H9 (cell line): ENCODE measurements around the gene TENM4. TPM values are rescaled to one million over a fixed set of nuclear protein-coding genes. Genes with fewer than 3 reads are reported as not detected.

Experiments used
- DNase-seq: peaks from one replicate; pipeline ENCODE4 v3.0.0-alpha.2; 2017
- H2AFZ ChIP-seq: one replicate; pipeline ENCODE4 v1.6.1; 2013; ENCODE audit warnings: mild to moderate bottlenecking, low read length, control low read depth, moderate library complexity
- H2AK5ac ChIP-seq: 2 replicates; pipeline ENCODE4 v1.6.1; 2013; ENCODE audit warnings: low read length, control low read depth, mixed read lengths; ENCODE audit not compliant: insufficient read length
- H2BK120ac ChIP-seq: one replicate; pipeline ENCODE4 v1.6.1; 2013; ENCODE audit warnings: low read depth, mild to moderate bottlenecking, low read length, control low read depth, inconsistent platforms; ENCODE audit not compliant: poor library complexity, severe bottlenecking
- H2BK12ac ChIP-seq: 2 replicates; pipeline ENCODE4 v1.6.1; 2013; ENCODE audit warnings: low read length, control low read depth, mixed read lengths, low read depth; ENCODE audit not compliant: insufficient read length
- H2BK15ac ChIP-seq: 2 replicates; pipeline ENCODE4 v1.6.1; 2013; ENCODE audit warnings: low read depth, low read length, control low read depth
- H2BK20ac ChIP-seq: one replicate; pipeline ENCODE4 v1.6.1; 2013; ENCODE audit warnings: low read depth, mild to moderate bottlenecking, low read length, control low read depth, inconsistent platforms; ENCODE audit not compliant: poor library complexity, severe bottlenecking
- H2BK5ac ChIP-seq: 2 replicates; pipeline ENCODE4 v1.6.1; 2013; ENCODE audit warnings: low read length, control low read depth, mixed read lengths; ENCODE audit not compliant: insufficient read length
- H3K14ac ChIP-seq: 2 replicates; pipeline ENCODE4 v1.6.1; 2013; ENCODE audit warnings: low read length, control low read depth; ENCODE audit not compliant: insufficient read depth
- H3K18ac ChIP-seq: 2 replicates; pipeline ENCODE4 v1.6.1; 2013; ENCODE audit warnings: low read depth, mild to moderate bottlenecking, mixed read lengths, low read length, control low read depth; ENCODE audit not compliant: insufficient read length
- H3K23ac ChIP-seq: 2 replicates; pipeline ENCODE4 v1.6.1; 2013; ENCODE audit warnings: low read length, control low read depth, mixed read lengths, low read depth; ENCODE audit not compliant: insufficient read length
- H3K23me2 ChIP-seq: 2 replicates; pipeline ENCODE4 v1.6.1; 2013; ENCODE audit warnings: low read depth, mild to moderate bottlenecking, mixed read lengths, low read length, control low read depth; ENCODE audit not compliant: insufficient read length, poor library complexity, severe bottlenecking
- H3K27ac ChIP-seq: 2 replicates; pipeline ENCODE4 v1.5.1; 2013; ENCODE audit warnings: low read length, control low read depth, mixed read lengths, low read depth; ENCODE audit not compliant: insufficient read length
- H3K27me3 ChIP-seq: 2 replicates; pipeline ENCODE4 v1.6.1; 2013; ENCODE audit warnings: low read length, control low read depth, inconsistent platforms; ENCODE audit not compliant: insufficient read depth
- H3K4ac ChIP-seq: 2 replicates; pipeline ENCODE4 v1.6.1; 2013; ENCODE audit warnings: low read depth, mild to moderate bottlenecking, control low read depth, inconsistent platforms, low read length, moderate library complexity
- H3K4me1 ChIP-seq: 2 replicates; pipeline ENCODE4 v1.6.1; 2013; ENCODE audit warnings: low read length, control low read depth, inconsistent platforms; ENCODE audit not compliant: insufficient read depth
- H3K4me2 ChIP-seq: 2 replicates; pipeline ENCODE4 v1.6.1; 2013; ENCODE audit warnings: low read length, control low read depth, mixed read lengths; ENCODE audit not compliant: insufficient read length, insufficient read depth
- H3K56ac ChIP-seq: 2 replicates; pipeline ENCODE4 v1.6.1; 2013; ENCODE audit warnings: low read depth, mild to moderate bottlenecking, mixed read lengths, low read length, control low read depth; ENCODE audit not compliant: insufficient read length
- H3K79me1 ChIP-seq: 2 replicates; pipeline ENCODE4 v1.6.1; 2013; ENCODE audit warnings: low read depth, mild to moderate bottlenecking, moderate library complexity, low read length, control low read depth, inconsistent platforms; ENCODE audit not compliant: insufficient read depth, poor library complexity, severe bottlenecking
- H3K79me2 ChIP-seq: 2 replicates; pipeline ENCODE4 v1.6.1; 2013; ENCODE audit warnings: low read length, control low read depth, inconsistent platforms; ENCODE audit not compliant: insufficient read depth
- H3K9ac ChIP-seq: 2 replicates; pipeline ENCODE4 v1.6.1; 2013; ENCODE audit warnings: low read length, control low read depth, mixed read lengths; ENCODE audit not compliant: insufficient read length; ENCODE audit errors: extremely low read depth
- H3K9me3 ChIP-seq: one replicate; pipeline ENCODE4 v1.6.1; 2013; ENCODE audit warnings: low read depth, low read length, inconsistent platforms; ENCODE audit not compliant: control insufficient read depth
- H3T11ph ChIP-seq: one replicate; pipeline ENCODE4 v1.6.1; 2013; ENCODE audit warnings: mild to moderate bottlenecking, low read length, control low read depth, inconsistent platforms
- H4K20me1 ChIP-seq: one replicate; pipeline ENCODE4 v1.6.1; 2013; ENCODE audit not compliant: control insufficient read depth, insufficient read length, insufficient read depth
- H4K5ac ChIP-seq: 2 replicates; pipeline ENCODE4 v1.6.1; 2013; ENCODE audit warnings: low read depth, mild to moderate bottlenecking, mixed read lengths, low read length, control low read depth; ENCODE audit not compliant: insufficient read length
- H4K8ac ChIP-seq: replicated peaks from 2 replicates; pipeline ENCODE4 v1.6.1; 2013; ENCODE audit warnings: low read length, control low read depth, mixed read lengths, low read depth; ENCODE audit not compliant: insufficient read length
- H4K91ac ChIP-seq: 2 replicates; pipeline ENCODE4 v1.6.1; 2013; ENCODE audit warnings: low read depth, mild to moderate bottlenecking, moderate library complexity, mixed read lengths, low read length, control low read depth; ENCODE audit not compliant: insufficient read length
- H3K27ac Mint-ChIP-seq, 3 experiments: 2 replicates in 2 of 3; 3 replicates in 1 of 3; pipeline ENCODE4 v1.8.0; 2020 to 2021; ENCODE audit warnings: mixed read lengths in 3 of 3, mild to moderate bottlenecking in 1 of 3, moderate library complexity in 1 of 3
- H3K27me3 Mint-ChIP-seq: 2 replicates; pipeline ENCODE4 v1.8.0; 2021; ENCODE audit warnings: low read depth, mild to moderate bottlenecking, moderate library complexity, mixed read lengths
- H3K36me3 Mint-ChIP-seq, 3 experiments: 2 replicates in 2 of 3; 3 replicates in 1 of 3; pipeline ENCODE4 v1.8.0; 2020 to 2021; ENCODE audit warnings: low read depth in 3 of 3, mixed read lengths in 3 of 3; ENCODE audit not compliant: insufficient read depth in 1 of 3
- H3K4me1 Mint-ChIP-seq, 2 experiments: 2 replicates each; pipeline ENCODE4 v1.8.0; 2020; ENCODE audit warnings: mixed read lengths in 2 of 2
- H3K4me3 Mint-ChIP-seq, 2 experiments: 2 replicates in 1 of 2; 3 replicates in 1 of 2; pipeline ENCODE4 v1.8.0; 2020 to 2021; ENCODE audit warnings: mild to moderate bottlenecking in 2 of 2, mixed read lengths in 2 of 2, moderate library complexity in 1 of 2
- H3K9me3 Mint-ChIP-seq, 2 experiments: 2 replicates in 1 of 2; 3 replicates in 1 of 2; pipeline ENCODE4 v1.8.0; 2020; ENCODE audit warnings: mild to moderate bottlenecking in 2 of 2, mixed read lengths in 2 of 2, moderate library complexity in 1 of 2
- WGBS: extraction: QIAGEN DNeasy Blood & Tissue Kit; methylation state at CpG from one replicate; pipeline ENCODE4 v1.1.7; 2013; ENCODE audit warnings: missing lambda C conversion rate, low lambda C conversion rate, mixed read lengths; ENCODE audit not compliant: insufficient read length; ENCODE audit errors: extremely low coverage; 5-methylcytosine and 5-hydroxymethylcytosine counted together
- total RNA-seq: library from RNA; stranded (reverse); gene quantifications from 2 replicates; pipeline ENCODE4 v1.2.1, GENCODE V29; 2021
- TF ChIP-seq, protein P1 (sequence below): fragments of 200-600 bp; sonication (generic); conservative IDR thresholded peaks from 3 replicates; pipeline ENCODE4 v1.8.0; 2021; ENCODE audit warnings: antibody characterized with exemption, mild to moderate bottlenecking

The TENM4 gene
- total RNA-seq, 1 experiment from 2014 or later = 4.6 TPM

DNA sequence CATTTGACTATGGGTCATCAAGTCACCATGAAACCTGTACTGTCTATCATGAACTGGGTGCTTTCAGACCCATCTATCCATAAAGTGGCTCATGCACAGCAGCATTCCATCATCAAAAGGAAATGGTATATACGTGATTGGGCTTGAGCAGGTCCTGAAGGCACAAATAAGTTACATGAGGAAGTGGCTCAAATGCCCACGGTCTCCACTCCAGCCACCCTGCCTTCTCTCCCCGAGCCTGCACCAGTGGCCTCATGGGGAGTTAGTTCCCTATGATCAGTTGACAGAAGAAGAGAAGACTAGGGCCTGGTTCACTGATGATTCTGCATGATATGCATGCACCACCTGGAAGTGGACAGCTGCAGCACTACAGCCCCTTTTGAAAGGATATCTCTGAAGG, 312.5 kb downstream of the TENM4 start:
- no peaks in the 10 kb centered on the region for H3K23me2 ChIP-seq
- H2AFZ ChIP-seq = no peak overlapping the region
- no peak overlapping the region for H3K9ac ChIP-seq
- H4K91ac ChIP-seq = no peak overlapping the region
- no peak overlapping the region for H3K18ac ChIP-seq
- H2BK5ac ChIP-seq = no peak overlapping the region
- H3K27ac Mint-ChIP-seq = no peak overlapping the region
- H4K8ac ChIP-seq = no peak overlapping the region
- H3K4me1 ChIP-seq = no peaks in the 10 kb centered on the region
- H2BK15ac ChIP-seq = no peak overlapping the region
- no peak overlapping the region for H3K4me3 Mint-ChIP-seq
- no peak overlapping the region for H4K5ac ChIP-seq
- no peak overlapping the region for H3K27ac ChIP-seq
- no peak overlapping the region for H3T11ph ChIP-seq
- no peak for DNase-seq
- H3K4ac ChIP-seq = no peak overlapping the region
- H3K79me2 ChIP-seq = no peaks in the 10 kb centered on the region
- H3K56ac ChIP-seq = no peak overlapping the region
- no peak overlapping the region for H2BK20ac ChIP-seq
- H3K79me1 ChIP-seq = no peaks in the 10 kb centered on the region
- no peak overlapping the region for H2AK5ac ChIP-seq
- no peak overlapping the region for H3K14ac ChIP-seq
- H3K23ac ChIP-seq = no peak overlapping the region
- no peaks in the 10 kb centered on the region for H3K27me3 Mint-ChIP-seq
- no peaks in the 10 kb centered on the region for H4K20me1 ChIP-seq
- H3K36me3 Mint-ChIP-seq = peaks cover 8 to 29% (median 10%) of the 10 kb centered on the region in 3 experiments
- H3K27me3 ChIP-seq = no peaks in the 10 kb centered on the region
- H3K4me1 Mint-ChIP-seq = no peaks in the 10 kb centered on the region
- WGBS = no CpG with 5 or more reads among the region's 3 CpGs
- H2BK120ac ChIP-seq = no peak overlapping the region
- no peaks in the 10 kb centered on the region for H3K9me3 ChIP-seq
- no peak overlapping the region for H2BK12ac ChIP-seq
- TF ChIP-seq, protein P1, sequence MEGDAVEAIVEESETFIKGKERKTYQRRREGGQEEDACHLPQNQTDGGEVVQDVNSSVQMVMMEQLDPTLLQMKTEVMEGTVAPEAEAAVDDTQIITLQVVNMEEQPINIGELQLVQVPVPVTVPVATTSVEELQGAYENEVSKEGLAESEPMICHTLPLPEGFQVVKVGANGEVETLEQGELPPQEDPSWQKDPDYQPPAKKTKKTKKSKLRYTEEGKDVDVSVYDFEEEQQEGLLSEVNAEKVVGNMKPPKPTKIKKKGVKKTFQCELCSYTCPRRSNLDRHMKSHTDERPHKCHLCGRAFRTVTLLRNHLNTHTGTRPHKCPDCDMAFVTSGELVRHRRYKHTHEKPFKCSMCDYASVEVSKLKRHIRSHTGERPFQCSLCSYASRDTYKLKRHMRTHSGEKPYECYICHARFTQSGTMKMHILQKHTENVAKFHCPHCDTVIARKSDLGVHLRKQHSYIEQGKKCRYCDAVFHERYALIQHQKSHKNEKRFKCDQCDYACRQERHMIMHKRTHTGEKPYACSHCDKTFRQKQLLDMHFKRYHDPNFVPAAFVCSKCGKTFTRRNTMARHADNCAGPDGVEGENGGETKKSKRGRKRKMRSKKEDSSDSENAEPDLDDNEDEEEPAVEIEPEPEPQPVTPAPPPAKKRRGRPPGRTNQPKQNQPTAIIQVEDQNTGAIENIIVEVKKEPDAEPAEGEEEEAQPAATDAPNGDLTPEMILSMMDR = no peak
- peaks cover 23 to 41% of the 10 kb centered on the region in 2 experiments for H3K9me3 Mint-ChIP-seq
- no peak overlapping the region for H3K4me2 ChIP-seq
